ENCODE results near the gene CDYL.

Gene CDYL

GRCh38 chr6:4884646-4885340 lies 108.6 kb downstream of the CDYL start:
- DNase-seq = no peak

GRCh38 chr6:4885341-4885933 lies 109.2 kb downstream of the CDYL start:
- no peak for DNase-seq

GRCh38 chr6:4888841-4889240 lies 112.6 kb downstream of the CDYL start:
- DNase-seq = no peak

- no peak for DNase-seq
These were observed 113.5 kb downstream of the CDYL start for GRCh38 chr6:4889701-4890100.

DNA sequence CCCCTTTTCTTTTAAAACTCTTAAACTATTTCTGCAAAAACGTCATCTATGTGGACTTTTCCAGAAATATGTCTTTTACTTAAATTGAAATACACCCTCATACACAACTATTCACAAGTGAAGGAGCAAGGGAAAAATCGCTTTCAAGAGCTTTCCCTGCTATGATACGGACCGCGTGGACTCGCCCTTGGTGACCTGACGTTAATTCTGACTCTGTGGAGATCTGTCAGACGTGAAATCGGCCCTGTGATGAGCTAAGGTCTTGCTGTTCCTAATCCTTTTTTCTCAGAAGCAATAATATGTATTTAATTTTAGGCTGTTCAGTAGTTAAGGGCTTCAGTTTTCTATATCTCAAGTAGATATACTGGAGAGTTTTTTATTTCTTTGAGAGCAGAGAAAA lies 114.0 kb downstream of the CDYL start:
- DNase-seq = no peak

- DNase-seq = no peak
These were observed 114.4 kb downstream of the CDYL start for GRCh38 chr6:4890627-4891026.

- DNase-seq = no peak
These were observed 114.9 kb downstream of the CDYL start for GRCh38 chr6:4891141-4891540.

DNA sequence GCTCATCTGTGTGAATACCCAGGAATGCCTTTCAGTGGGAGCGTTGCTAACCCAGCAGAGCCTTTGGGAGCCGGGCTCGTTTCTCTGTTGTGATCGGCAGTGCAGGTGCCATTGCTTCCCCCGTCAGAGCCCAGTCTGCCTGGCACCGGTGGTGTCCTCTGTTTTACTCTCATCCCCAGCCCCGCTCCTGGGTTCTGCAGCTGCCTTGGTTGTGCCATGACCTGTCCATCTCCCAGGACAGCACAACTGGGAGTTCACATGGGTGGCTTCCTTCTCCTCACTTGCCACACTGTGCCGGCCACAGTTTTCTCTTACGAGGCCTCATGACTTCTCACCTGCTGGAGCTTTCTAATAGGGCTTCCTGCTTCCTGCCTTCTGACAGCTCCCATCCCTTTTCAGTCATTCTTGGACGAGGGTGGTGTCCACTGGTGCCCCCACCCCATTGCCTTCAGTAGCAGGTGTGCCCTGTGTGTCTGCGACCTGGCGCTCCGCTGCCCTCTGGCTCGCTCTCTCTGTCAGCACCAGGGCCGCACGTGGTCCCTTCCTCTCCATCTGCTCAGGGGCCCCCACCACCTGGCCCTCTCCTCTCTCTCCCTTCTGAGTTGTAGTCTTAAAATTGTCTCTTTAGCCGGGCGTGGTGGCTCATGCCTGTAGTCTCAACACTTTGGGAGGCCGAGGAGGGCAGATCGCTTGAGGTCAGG lies 116.7 kb downstream of the CDYL start:
- DNase-seq = no peak

GRCh38 chr6:4894049-4894448 lies 117.8 kb downstream of the CDYL start:
- no peak for DNase-seq

- no peak for DNase-seq
These were observed 119.8 kb downstream of the CDYL start for GRCh38 chr6:4895971-4896370.

DNA sequence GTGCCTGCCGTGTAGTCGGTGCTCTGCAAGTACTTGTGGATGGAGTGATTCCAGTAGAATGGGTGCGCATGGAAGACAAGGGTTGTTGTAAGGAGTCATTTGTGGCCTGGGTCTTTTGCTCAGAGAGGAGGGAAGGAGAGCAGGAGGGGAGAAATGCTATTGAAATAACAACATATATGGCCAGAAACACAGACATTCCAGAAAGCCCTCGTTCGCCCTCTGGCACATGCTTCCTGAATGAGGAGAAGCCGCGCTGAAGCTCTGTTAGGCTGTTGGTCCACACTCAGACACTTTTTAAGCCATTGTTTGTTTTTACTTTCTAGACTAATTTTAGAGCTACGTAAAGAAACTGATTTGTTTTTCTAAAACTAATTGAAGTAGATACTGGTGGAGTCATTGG lies 120.2 kb downstream of the CDYL start:
- no peak for DNase-seq

- no peak for DNase-seq
These were observed 123.2 kb downstream of the CDYL start for GRCh38 chr6:4899249-4900034.

DNA sequence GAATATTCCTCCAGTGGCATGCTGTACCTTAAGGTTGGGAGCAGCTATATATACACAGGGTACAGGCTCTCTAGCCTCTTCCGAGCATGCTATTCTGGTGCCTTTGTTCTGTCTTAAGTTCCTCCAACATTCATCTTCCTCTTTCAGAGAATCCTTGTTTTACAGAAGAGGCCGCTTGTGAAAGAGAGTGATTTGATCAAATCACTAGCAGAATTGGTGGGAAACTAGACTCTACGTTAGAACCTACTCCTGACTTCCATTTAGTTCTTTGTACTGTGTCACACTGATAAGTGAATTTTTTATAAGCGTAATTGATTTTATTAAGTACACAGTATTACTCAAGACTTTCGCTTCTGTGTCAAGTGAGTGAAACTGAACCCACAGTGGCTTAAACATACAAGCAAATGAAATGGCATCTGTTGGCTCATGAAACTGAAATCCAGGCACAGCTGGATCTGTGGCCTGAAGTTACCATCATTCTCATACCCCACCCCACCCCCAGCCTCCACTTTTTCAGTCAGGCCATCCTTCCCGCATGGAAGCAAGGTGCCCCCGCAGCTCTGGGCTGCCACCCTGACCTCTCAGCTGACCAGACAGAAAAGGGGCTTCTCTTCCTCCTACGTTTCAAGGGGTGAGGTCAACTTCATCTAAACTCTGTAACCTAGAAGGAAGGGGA lies 125.3 kb downstream of the CDYL start:
- DNase-seq = no peak

DNA sequence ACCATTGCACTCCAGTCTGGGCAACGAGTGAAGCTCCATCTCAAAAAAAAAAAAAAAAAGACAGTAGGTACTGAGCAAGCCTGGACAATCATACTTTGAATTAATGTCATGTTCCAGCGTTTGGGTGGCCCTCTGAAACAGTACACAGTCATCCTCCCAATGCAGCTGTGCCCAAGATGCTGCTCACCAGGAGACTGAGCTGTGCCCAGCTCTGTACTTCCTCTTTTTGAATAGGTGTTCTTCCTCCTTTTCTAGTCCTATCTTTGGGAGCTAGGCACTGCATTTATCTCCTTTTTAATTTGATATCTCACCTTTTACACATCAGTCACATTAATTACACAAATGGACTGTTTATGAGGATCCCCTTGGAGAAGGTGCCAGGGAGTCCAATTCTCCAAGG lies 126.2 kb downstream of the CDYL start:
- DNase-seq = no peak

DNA sequence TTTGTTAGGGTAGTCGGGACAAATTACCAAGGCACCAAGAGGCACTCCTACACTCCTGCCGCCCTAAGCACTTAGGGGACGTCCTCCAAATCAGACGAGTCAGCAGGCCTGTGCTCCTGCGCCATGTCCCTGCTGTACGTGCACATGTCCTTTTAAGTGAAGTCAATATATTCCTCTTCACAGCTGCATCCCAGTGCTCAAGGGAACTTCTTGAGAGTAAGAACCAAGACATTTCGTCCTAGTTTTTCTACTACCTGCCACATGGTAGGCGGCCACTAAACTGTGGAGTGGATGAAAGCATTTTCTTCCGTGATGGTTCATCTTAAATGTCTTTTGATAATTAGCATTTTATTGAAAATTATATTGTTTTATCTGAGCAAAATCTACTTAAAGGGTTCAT lies 126.9 kb downstream of the CDYL start:
- no peak for DNase-seq

DNA sequence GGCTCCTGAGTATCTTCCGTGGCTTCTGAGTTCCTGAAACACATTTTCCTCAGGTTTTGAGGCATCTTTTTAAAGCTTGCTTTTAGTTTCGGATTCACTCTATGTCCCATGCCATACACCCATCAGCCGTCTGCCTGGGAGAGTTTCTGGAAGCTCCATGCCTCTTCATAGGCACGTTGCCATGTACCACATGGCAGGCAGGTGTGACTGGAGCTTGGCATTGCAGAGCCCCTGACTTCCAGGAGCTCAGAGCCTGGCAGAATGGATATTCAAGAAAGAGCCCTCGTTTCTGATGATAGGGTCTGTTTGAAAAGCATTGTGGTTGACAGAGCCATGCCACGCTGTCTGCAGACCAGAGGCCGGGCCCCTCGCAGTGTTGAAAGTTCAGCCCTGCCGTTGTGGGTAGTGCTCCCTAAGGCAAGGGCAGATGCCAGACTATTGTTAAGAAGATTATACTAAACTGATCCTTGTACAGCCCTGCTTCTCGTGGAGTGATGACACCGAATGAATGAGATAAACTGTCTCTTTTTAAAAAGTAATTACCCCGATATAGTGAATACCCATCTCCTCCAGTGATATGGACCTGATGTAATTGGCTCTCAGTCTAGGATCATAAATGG lies 127.7 kb downstream of the CDYL start:
- DNase-seq = no peak

- DNase-seq = no peak
These were observed 128.3 kb downstream of the CDYL start for GRCh38 chr6:4904461-4905025.

DNA sequence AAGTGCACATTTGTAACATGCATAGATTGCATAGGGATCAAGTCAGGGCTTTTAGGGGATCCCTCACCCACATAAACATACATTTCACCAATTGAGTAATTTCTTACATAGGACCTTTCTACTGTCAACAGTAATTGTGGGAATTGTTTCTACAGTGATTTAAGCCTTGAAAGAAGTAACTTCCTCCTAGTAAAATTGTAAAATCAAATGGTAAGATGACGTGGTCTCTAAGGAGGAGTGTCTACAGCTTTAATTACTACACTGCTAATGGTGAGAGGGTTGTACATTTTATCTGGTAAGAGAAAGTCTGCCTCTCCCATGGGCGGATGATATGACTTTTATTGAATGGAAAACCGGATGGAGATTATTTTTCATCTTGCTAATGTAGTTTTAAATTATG lies 129.6 kb downstream of the CDYL start:
- no peak for DNase-seq

DNA sequence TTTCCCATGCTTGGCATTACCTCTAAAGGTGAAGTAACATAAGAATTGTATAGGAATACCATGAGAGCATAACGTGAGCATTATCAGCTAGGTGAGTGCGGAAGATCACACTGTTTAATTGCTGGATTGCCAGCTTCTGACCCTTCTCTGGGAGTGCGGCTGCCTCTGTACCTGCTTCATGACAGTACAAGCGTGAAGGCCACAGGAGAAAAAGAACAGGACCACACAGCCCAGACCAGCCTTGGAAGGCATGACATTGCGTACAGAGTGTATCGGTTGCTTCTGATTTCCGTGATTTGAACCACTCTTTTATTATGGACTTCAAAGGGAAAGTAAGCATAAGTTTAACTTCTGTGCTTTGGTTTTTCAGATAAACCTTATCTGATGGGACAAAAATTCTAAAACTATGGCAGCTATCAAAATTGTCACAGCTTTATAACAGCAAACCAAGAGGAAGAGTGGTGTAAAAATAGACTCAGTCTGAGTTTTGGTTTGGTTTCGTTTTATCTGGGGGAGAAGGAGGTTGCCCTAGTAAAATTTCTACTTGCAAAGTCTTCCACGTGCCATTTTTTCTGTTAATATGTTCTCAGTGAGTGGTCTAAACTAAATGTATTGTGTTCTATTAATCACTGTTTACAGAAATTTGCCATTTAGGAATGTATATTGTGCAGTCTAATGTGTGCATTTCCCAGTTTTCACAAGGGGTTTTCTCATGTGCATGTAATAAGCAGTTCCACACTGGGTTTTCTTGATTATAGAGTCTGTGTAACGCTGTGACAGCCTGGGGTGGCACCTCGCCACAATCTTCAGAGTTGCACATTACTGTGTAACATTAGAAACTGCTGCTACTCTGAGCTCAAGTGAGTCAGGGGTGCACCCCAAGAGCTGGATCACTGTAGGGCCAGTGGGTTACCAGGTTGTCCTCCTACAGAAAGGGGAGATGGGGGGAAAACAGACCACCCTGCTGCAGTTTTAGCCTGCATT lies 130.4 kb downstream of the CDYL start:
- DNase-seq = no peak

GRCh38 chr6:4907602-4908001 lies 131.4 kb downstream of the CDYL start:
- no peak for DNase-seq

Data from right kidney (tissue), 1 donor.